HepG2 (cell line): Measurements from ENCODE around the gene INPP5E. TPM values are rescaled to one million over a fixed set of nuclear protein-coding genes. Genes with fewer than 3 reads are reported as not detected.

Source experiments
- BRCA1 ChIP-seq: sonication (generic); formaldehyde crosslinking; IDR thresholded peaks from 2 replicates; pipeline ENCODE4 v1.4.0; 2020; ENCODE audit warnings: missing genetic modification reagents
- CTCF ChIP-seq: sonication (generic); formaldehyde crosslinking; IDR thresholded peaks from 2 replicates; pipeline ENCODE4 v1.5.0; 2020; ENCODE audit warnings: mild to moderate bottlenecking, missing genetic modification reagents, moderate library complexity
- HNRNPK ChIP-seq: fragments of 200-400 bp; formaldehyde crosslinking; IDR thresholded peaks from 2 replicates; pipeline ENCODE4 v1.6.1; 2018; ENCODE audit warnings: low read length, low read depth, moderate library complexity, mild to moderate bottlenecking; ENCODE audit not compliant: poor library complexity, severe bottlenecking
- MXD1 ChIP-seq: sonication (generic); formaldehyde crosslinking; IDR thresholded peaks from 2 replicates; pipeline ENCODE4 v1.4.0; 2020; ENCODE audit warnings: mild to moderate bottlenecking, missing genetic modification reagents
- NFKB2 ChIP-seq: sonication (generic); formaldehyde crosslinking; IDR thresholded peaks from 2 replicates; pipeline ENCODE4 v1.4.0; 2020; ENCODE audit warnings: missing genetic modification reagents, borderline replicate concordance
- REL ChIP-seq: sonication (generic); formaldehyde crosslinking; conservative IDR thresholded peaks from 2 replicates; pipeline ENCODE4 v1.8.0; 2022; ENCODE audit warnings: mild to moderate bottlenecking, missing genetic modification reagents, moderate library complexity
- REST ChIP-seq, 2 experiments: IDR thresholded peaks; 2 replicates each; pipeline ENCODE4 v1.6.1; 2011 to 2012; ENCODE audit warnings: low read length in 2 of 2, borderline replicate concordance in 1 of 2, low read depth in 1 of 2, mild to moderate bottlenecking in 1 of 2, moderate library complexity in 1 of 2
- SMC3 ChIP-seq: IDR thresholded peaks from 2 replicates; pipeline ENCODE4 v1.6.1; 2011; ENCODE audit warnings: low read length, improper control_type of control experiment
- ZNF644 ChIP-seq: IDR thresholded peaks from 2 replicates; pipeline ENCODE4 v1.6.1; 2016; ENCODE audit warnings: low read depth
- ZNF780A ChIP-seq: sonication (generic); formaldehyde crosslinking; IDR thresholded peaks from 2 replicates; pipeline ENCODE4 v1.8.0; 2022; ENCODE audit warnings: mild to moderate bottlenecking, missing genetic modification reagents, moderate library complexity
- ZNF891 ChIP-seq: sonication (generic); formaldehyde crosslinking; IDR thresholded peaks from 2 replicates; pipeline ENCODE4 v1.5.0; 2020; ENCODE audit warnings: mild to moderate bottlenecking, missing genetic modification reagents
- polyA plus RNA-seq, 8 experiments: library from polyadenylated mRNA; depleted of rRNA in 3 of 8; stranded (reverse) in 7 of 8; unstranded in 1 of 8; fragments of >200 nt; fragmentation: Illumina TruSeq in 4 of 8; extraction: Trizol in 4 of 8; gene quantifications; 2 replicates each; pipeline versions ENCODE4 v1.2.1 to v1.2.3, GENCODE V29; 2011 to 2016; ENCODE audit warnings: low read depth in 4 of 8, missing spikeins in 1 of 8, mixed read lengths in 1 of 8; ENCODE audit not compliant: insufficient read depth in 1 of 8
- total RNA-seq, 5 experiments: library from RNA; depleted of rRNA; stranded (reverse); fragments of >200 nt; fragmentation: Illumina TruSeq; extraction: Trizol; gene quantifications; 2 replicates each; pipeline ENCODE4 v1.2.3, GENCODE V29; 2016; ENCODE audit warnings: low read depth in 1 of 5
- TF ChIP-seq, protein P1 (sequence below): sonication (generic); formaldehyde crosslinking; IDR thresholded peaks from 2 replicates; pipeline ENCODE4 v1.4.0; 2020; ENCODE audit warnings: missing genetic modification reagents, mild to moderate bottlenecking, borderline replicate concordance
- TF ChIP-seq, protein P2 (sequence below): conservative IDR thresholded peaks from 2 replicates; pipeline ENCODE4 v1.6.1; 2018; ENCODE audit warnings: missing genetic modification reagents
- TF ChIP-seq, protein P3 (sequence below): IDR thresholded peaks from 2 replicates; pipeline ENCODE4 v1.6.1; 2012; ENCODE audit warnings: low read depth, low read length, improper control_type of control experiment

INPP5E gene
- total and polyA plus RNA-seq, 2 of the 13 experiments (the other 11 are each of a cell fraction or from before 2014, with no cell fraction given): 5.5 TPM

DNA sequence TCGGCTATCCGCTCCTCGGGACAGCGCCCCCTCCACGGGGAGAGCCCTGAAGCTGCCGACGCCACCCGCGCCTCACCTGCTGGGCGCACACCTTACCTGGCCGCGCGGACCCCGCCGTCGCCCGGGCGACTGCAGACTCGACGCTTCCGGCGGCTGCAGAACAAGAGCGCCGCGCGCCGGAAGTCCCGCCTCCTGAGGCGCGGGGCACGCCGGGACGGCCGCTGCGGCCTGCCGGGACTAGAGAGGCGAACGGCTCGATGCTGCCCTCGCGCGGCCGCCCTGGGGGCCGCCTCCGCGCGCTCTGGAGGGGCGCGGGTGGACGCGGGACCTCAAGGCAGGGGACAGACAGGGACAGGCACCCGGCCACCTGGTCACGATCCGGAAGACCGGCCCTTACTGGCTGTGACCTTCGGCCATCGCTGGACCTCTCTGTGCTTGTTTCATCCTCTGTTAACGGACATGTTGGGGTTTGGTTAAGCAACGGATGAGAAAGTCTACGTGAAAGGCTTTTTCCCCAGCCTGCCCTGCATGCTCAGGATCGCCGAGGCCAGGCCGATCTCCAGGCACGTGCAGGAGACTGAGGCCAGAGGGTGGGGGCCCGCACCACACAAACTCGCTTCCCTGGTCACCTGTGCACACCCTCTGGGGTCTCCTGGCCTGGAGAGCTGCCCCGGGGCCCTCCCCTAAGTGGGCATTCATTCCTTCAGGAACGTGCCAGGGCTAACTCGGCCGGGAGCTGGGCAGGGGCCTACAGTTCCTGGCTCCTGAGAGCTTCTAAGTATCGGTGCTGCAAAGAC, 39.4 kb downstream of the INPP5E start, which contains the start of gene SNAPC4 (continued):
- TF ChIP-seq, protein P1, sequence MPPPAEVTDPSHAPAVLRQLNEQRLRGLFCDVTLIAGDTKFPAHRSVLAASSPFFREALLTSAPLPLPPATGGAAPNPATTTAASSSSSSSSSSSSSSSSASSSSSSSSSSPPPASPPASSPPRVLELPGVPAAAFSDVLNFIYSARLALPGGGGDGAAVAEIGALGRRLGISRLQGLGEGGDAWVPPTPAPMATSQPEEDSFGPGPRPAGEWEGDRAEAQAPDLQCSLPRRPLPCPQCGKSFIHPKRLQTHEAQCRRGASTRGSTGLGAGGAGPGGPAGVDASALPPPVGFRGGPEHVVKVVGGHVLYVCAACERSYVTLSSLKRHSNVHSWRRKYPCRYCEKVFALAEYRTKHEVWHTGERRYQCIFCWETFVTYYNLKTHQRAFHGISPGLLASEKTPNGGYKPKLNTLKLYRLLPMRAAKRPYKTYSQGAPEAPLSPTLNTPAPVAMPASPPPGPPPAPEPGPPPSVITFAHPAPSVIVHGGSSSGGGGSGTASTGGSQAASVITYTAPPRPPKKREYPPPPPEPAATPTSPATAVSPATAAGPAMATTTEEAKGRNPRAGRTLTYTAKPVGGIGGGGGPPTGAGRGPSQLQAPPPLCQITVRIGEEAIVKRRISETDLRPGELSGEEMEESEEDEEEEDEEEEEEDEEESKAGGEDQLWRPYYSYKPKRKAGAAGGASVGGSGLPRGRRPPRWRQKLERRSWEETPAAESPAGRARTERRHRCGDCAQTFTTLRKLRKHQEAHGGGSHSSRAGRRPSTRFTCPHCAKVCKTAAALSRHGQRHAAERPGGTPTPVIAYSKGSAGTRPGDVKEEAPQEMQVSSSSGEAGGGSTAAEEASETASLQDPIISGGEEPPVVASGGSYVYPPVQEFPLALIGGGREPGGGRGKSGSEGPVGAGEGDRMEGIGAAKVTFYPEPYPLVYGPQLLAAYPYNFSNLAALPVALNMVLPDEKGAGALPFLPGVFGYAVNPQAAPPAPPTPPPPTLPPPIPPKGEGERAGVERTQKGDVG (CRISPR knock-in tag): no peak; the same call in 1 of the 2 replicates
- TF ChIP-seq, protein P2, sequence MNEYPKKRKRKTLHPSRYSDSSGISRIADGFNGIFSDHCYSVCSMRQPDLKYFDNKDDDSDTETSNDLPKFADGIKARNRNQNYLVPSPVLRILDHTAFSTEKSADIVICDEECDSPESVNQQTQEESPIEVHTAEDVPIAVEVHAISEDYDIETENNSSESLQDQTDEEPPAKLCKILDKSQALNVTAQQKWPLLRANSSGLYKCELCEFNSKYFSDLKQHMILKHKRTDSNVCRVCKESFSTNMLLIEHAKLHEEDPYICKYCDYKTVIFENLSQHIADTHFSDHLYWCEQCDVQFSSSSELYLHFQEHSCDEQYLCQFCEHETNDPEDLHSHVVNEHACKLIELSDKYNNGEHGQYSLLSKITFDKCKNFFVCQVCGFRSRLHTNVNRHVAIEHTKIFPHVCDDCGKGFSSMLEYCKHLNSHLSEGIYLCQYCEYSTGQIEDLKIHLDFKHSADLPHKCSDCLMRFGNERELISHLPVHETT (CRISPR knock-in tag): no peak; the same call in 1 of the 2 replicates
- TF ChIP-seq NFKB2: peak; percentile 43; the same call in 1 of the 2 replicates
- 0 out of 2 replicates have a peak, but pooled peaks have one; percentile 51 for TF ChIP-seq MXD1 (CRISPR knock-in tag)
- TF ChIP-seq ZNF891 (CRISPR knock-in tag): no peak; the same call in 1 of the 2 replicates
- TF ChIP-seq, protein P3, sequence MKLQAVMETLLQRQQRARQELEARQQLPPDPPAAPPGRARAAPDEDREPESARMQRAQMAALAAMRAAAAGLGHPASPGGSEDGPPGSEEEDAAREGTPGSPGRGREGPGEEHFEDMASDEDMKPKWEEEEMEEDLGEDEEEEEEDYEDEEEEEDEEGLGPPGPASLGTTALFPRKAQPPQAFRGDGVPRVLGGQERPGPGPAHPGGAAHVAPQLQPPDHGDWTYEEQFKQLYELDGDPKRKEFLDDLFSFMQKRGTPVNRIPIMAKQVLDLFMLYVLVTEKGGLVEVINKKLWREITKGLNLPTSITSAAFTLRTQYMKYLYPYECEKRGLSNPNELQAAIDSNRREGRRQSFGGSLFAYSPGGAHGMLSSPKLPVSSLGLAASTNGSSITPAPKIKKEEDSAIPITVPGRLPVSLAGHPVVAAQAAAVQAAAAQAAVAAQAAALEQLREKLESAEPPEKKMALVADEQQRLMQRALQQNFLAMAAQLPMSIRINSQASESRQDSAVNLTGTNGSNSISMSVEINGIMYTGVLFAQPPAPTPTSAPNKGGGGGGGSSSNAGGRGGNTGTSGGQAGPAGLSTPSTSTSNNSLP: no peak
- TF ChIP-seq HNRNPK: peak; percentile 14
- peak; percentile 24; the same call in 1 of the 2 replicates for TF ChIP-seq SMC3
- peak; percentile 89 for TF ChIP-seq CTCF (CRISPR knock-in tag)
- peak in 1 of 2 experiments; percentile 57; a peak in 1 of 4 replicates for TF ChIP-seq REST (IDR thresholded peaks at IDR 0.05; ENCODE audit: borderline replicate concordance in 1 of 2, low read depth in 1 of 2, low read length in 2 of 2)
- no peak for TF ChIP-seq ZNF644 (CRISPR knock-in tag)
- TF ChIP-seq REL (CRISPR knock-in tag): peak; percentile 89; the same call in 1 of the 2 replicates
- no peak for TF ChIP-seq BRCA1 (CRISPR knock-in tag)
- TF ChIP-seq ZNF780A (CRISPR knock-in tag): 0 out of 2 replicates have a peak, but pooled peaks have one; percentile 42
